Motor neuron (in vitro differentiated cells): ENCODE data around the gene SHTN1. TPM values are rescaled to one million over a fixed set of nuclear protein-coding genes. Genes with fewer than 3 reads are reported as not detected.

Source experiments
- ATAC-seq, 8 experiments: fragments of 200-7000 bp; cut with Tn5 transposase; replicated peaks in 6 of 8; 2 replicates each; pipeline ENCODE4 v1.8.0; 2021; ENCODE audit warnings: mild to moderate bottlenecking in 8 of 8, moderate library complexity in 8 of 8
- H3K27ac ChIP-seq, 2 donors: fragments of 250-450 bp; sonication (Bioruptor Pico); 2 replicates each; pipeline ENCODE4 v1.9.0; 2021; ENCODE audit warnings: antibody characterized with exemption in 2 of 2, mild to moderate bottlenecking in 2 of 2, moderate library complexity in 1 of 2
- H3K4me1 ChIP-seq, 2 donors: fragments of 250-450 bp; sonication (Bioruptor Pico); replicated peaks in 1 of 2; 2 replicates each; pipeline ENCODE4 v1.6.1; 2021; ENCODE audit warnings: antibody characterized with exemption in 2 of 2, mild to moderate bottlenecking in 2 of 2, moderate library complexity in 1 of 2
- H3K4me3 ChIP-seq, 5 donors: fragments of 250-450 bp; sonication (Bioruptor Pico); 2 replicates each; pipeline ENCODE4 v1.9.0; 2021; ENCODE audit warnings: antibody characterized with exemption in 5 of 5, mild to moderate bottlenecking in 5 of 5, moderate library complexity in 4 of 5
- WGBS, 10 experiments: fragments of 450-650 bp; shearing (Covaris generic); methylation state at CpG; one replicate each; pipeline ENCODE4 v1.0.0; 2022; 5-methylcytosine and 5-hydroxymethylcytosine counted together
- in situ Hi-C, 9 experiments: fragments of 400-800 bp; cut with MboI; loops; one replicate each; pipeline ENCODE4 v1.15.0; 2021; ENCODE audit warnings: low sequenced_read_pairs in 9 of 9, low pct_unique_long_range_greater_than_20kb in 2 of 9; ENCODE audit not compliant: unreplicated experiment in 9 of 9
- total RNA-seq, 8 experiments: library from RNA; unstranded; fragments of 300-600 nt; gene quantifications; 2 replicates each; pipeline versions ENCODE4 v1.2.3 to v1.2.4, GENCODE V29; 2022

The SHTN1 gene
- 10 to 100 TPM in 7 of 8 experiments, 1 to 10 TPM in 1; 3.4 to 49.6 (median 24.6) TPM for total RNA-seq

- WGBS, 10 experiments: no CpG with 5 or more reads among the region's 46 CpGs
- peak; percentile 80 to 96 (median 92) for ATAC-seq
These were observed at the start of gene SHTN1 for GRCh38 chr10:117005026-117005526. SHTN1 (minus strand) TSS chr10:117005187; CDS start chr10:117005079, 108 bp downstream.

GRCh38 chr10:117053482-117053881 lies 48.5 kb upstream of the SHTN1 start:
- Histone ChIP-seq H3K4me3 (no peak overlapping the region), H3K27ac (no peak overlapping the region), H3K4me1 (no peaks in the 10 kb centered on the region)
- no peak for ATAC-seq
- in situ Hi-C loops: no loop called here
- 0 to 100% (median 80%) methylated on average over 1 of the region's 1 CpG; no CpG with 5 or more reads in 5 of the 10 experiments for WGBS, 10 experiments

More at GRCh38 chr10:117005026-117005526, at the start of gene SHTN1:
- Histone ChIP-seq H3K27ac (peak within 1 kb of the TSS; percentile 65 to 68), H3K4me3 (peak within 1 kb of the TSS; percentile 62 to 95 (median 82)), H3K4me1 (peaks cover 8 to 11% of the 10 kb centered on the region in 2 donors)
- in situ Hi-C loops: no loop called here

GRCh38 chr10:117047947-117048346 lies 43.0 kb upstream of the SHTN1 start:
- ATAC-seq: no peak
- Histone ChIP-seq H3K4me3 (no peak overlapping the region), H3K27ac (no peak overlapping the region), H3K4me1 (no peaks in the 10 kb centered on the region)
- in situ Hi-C loops: no loop called here
- 7 to 100% (median 53%) methylated on average over 1 to 2 of the region's 2 CpGs for WGBS, 10 experiments

GRCh38 chr10:117016266-117016665 lies 11.3 kb upstream of the SHTN1 start:
- no peak for ATAC-seq
- Histone ChIP-seq H3K27ac (no peak overlapping the region), H3K4me3 (no peak overlapping the region), H3K4me1 (no peaks in the 10 kb centered on the region)
- whole genome bisulfite sequencing, 10 experiments: 87 to 100% (median 96%) methylated on average over 1 to 8 of the region's 8 CpGs; no CpG with 5 or more reads in 4 of the 10 experiments
- in situ Hi-C loops: no loop called here

- ATAC-seq: peak in 2 of 8 experiments; percentile 34 to 51
- in situ Hi-C loops: no loop called here
- Histone ChIP-seq H3K4me3 (no peak overlapping the region), H3K4me1 (no peaks in the 10 kb centered on the region), H3K27ac (no peak overlapping the region)
These were observed 9.8 kb upstream of the SHTN1 start for GRCh38 chr10:117014835-117015234.

- Histone ChIP-seq H3K27ac (no peak overlapping the region), H3K4me1 (peaks cover 8 to 11% of the 10 kb centered on the region in 2 donors), H3K4me3 (no peak overlapping the region)
- in situ Hi-C loops: no loop called here
- no peak for ATAC-seq
- 44 to 100% (median 83%) methylated on average over 1 to 3 of the region's 3 CpGs for WGBS, 10 experiments
These were observed 2.1 kb upstream of the SHTN1 start for GRCh38 chr10:117007080-117007479.

GRCh38 chr10:117005527-117006055 lies 604 bp upstream of the SHTN1 start:
- in situ Hi-C loops: no loop called here
- peaks cover 8 to 11% of the 10 kb centered on the region in 2 donors for H3K4me1 ChIP-seq
- peak in 7 of 8 experiments; percentile 5 to 61 (median 58) for ATAC-seq
- H3K27ac ChIP-seq: peak overlapping the region; percentile 65 to 68
- WGBS, 10 experiments: 44 to 68% (median 59%) methylated on average over 2 to 9 of the region's 21 CpGs; no CpG with 5 or more reads in 6 of the 10 experiments
- peak overlapping the region; percentile 62 to 95 (median 82) for H3K4me3 ChIP-seq

- H3K27ac ChIP-seq: peak overlapping the region; percentile 65 to 68
- peak overlapping the region; percentile 62 to 95 (median 82) for H3K4me3 ChIP-seq
- in situ Hi-C loops: no loop called here
- peak; percentile 77 to 84 (median 80) for ATAC-seq
- WGBS, 10 experiments: 0 to 94% (median 10%) methylated on average over 2 to 16 of the region's 47 CpGs; no CpG with 5 or more reads in 4 of the 10 experiments
- peaks cover 8 to 11% of the 10 kb centered on the region in 2 donors for H3K4me1 ChIP-seq
These were observed 561 bp downstream of the SHTN1 start for GRCh38 chr10:117004227-117005025.

GRCh38 chr10:117003336-117003735 lies 1.7 kb downstream of the SHTN1 start:
- in situ Hi-C loops: no loop called here
- WGBS, 10 experiments: 93 to 100% (median 96%) methylated on average over 3 to 5 of the region's 6 CpGs; no CpG with 5 or more reads in 2 of the 10 experiments
- H3K4me3 ChIP-seq: no peak overlapping the region
- ATAC-seq: no peak
- no peak overlapping the region for H3K27ac ChIP-seq
- peaks cover 8 to 11% of the 10 kb centered on the region in 2 donors for H3K4me1 ChIP-seq

- ATAC-seq: no peak
These were observed 2.8 kb downstream of the SHTN1 start for GRCh38 chr10:117002206-117002605.

GRCh38 chr10:117001144-117001543 lies 3.8 kb downstream of the SHTN1 start:
- in situ Hi-C loops: no loop called here
- H3K4me1 ChIP-seq: peaks cover 8 to 11% of the 10 kb centered on the region in 2 donors
- no peak overlapping the region for H3K4me3 ChIP-seq
- WGBS, 10 experiments: 67 to 100% (median 83%) methylated on average over 1 to 2 of the region's 2 CpGs; no CpG with 5 or more reads in 3 of the 10 experiments
- no peak for ATAC-seq
- no peak overlapping the region for H3K27ac ChIP-seq

More at GRCh38 chr10:117002206-117002605, 2.8 kb downstream of the SHTN1 start:
- peaks cover 8 to 11% of the 10 kb centered on the region in 2 donors for H3K4me1 ChIP-seq
- H3K27ac ChIP-seq: no peak overlapping the region
- H3K4me3 ChIP-seq: no peak overlapping the region
- in situ Hi-C loops: no loop called here

GRCh38 chr10:117000580-117000979 lies 4.4 kb downstream of the SHTN1 start:
- 0 to 100% (median 60%) methylated on average over 1 to 2 of the region's 2 CpGs; no CpG with 5 or more reads in 5 of the 10 experiments for WGBS, 10 experiments
- Histone ChIP-seq H3K4me1 (peaks cover 4 to 6% of the 10 kb centered on the region in 2 donors), H3K4me3 (no peak overlapping the region), H3K27ac (no peak overlapping the region)
- ATAC-seq: no peak
- in situ Hi-C loops: no loop called here

- H3K4me3 ChIP-seq: no peak overlapping the region
- 90 to 100% (median 99%) methylated on average over 1 to 4 of the region's 4 CpGs for WGBS, 10 experiments
- in situ Hi-C loops: loop anchor here in 1 of 9 experiments (25.0 kb wide), 1 partner anchor 164 kb away; no protein-coding TSS in a partner anchor
- no peak overlapping the region for H3K27ac ChIP-seq
- ATAC-seq: no peak
- no peaks in the 10 kb centered on the region for H3K4me1 ChIP-seq
These were observed 6.8 kb downstream of the SHTN1 start for GRCh38 chr10:116998172-116998571.
